NCI-H2227 (cell line): Measurements from ENCODE around the gene HSPBAP1.

Experiments
- DNase-seq: peaks from one replicate; lab custom pipeline; 2025; ENCODE audit not compliant: unreplicated experiment; lab: John Stamatoyannopoulos, UW

HSPBAP1 gene

DNA sequence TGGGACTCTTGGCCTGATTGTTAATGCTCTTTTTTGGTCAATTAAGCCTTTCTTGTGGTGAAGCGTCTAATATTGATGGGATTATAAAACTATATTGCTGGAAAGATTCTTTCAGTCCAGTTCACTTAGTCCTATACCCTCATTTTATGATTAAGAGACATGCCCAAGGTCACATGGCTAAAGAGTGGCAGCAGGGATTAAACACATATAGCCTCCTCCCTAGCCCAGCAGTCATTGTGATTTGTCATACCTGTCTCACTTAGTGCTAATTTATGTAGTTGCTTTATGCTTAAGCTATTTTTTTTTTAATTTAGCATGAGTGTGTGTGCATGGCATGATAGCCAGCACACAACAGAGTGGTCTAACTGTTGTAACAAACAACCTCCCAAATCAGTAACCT, 103.5 kb downstream of the HSPBAP1 start:
- no peak for DNase-seq
